K562 (cell line): ENCODE data around the gene KLK7. TPM values are rescaled to one million over a fixed set of nuclear protein-coding genes. Genes with fewer than 3 reads are reported as not detected.
A peak's percentile ranks its signal among the peaks of the same experiment; 100 is the strongest.

Experiments
- ATAC-seq: fragments of 200-7000 bp; cut with Tn5 transposase; 3 replicates; pipeline ENCODE4 v1.9.1; 2020; ENCODE audit warnings: moderate library complexity
- BruUV-seq: library from RNA; stranded (reverse); fragments of 400-500 nt; replicated peaks from 2 replicates; lab custom pipeline; 2021; lab: Mats Ljungman, UMichigan
- CTCF ChIA-PET: fragments of 300-600 bp; formaldehyde crosslinking; extraction: SDS; loops from one replicate; lab custom pipeline; 2021; ENCODE audit warnings: low intra/inter-chr PET ratio; lab: Yijun Ruan, JAX
- POLR2A ChIA-PET: fragments of 300-600, 350-650 bp; sonication (Branson Sonifier 250); formaldehyde crosslinking; extraction: SDS; loops from one replicate; lab custom pipeline; 2021; ENCODE audit warnings: antibody characterized with exemption, inconsistent platforms; lab: Yijun Ruan, JAX
- DNase-seq, 4 experiments: peaks; one replicate each; pipeline versions ENCODE4 v3.0.0 to v3.0.0-alpha.2; 2011 to 2018; ENCODE audit warnings: low spot score in 3 of 4, mixed read lengths in 3 of 4; ENCODE audit errors: extremely low read depth in 1 of 4
- FAIRE-seq: peaks from 2 replicates; lab custom pipeline; 2011; peaks lifted over from hg19 to GRCh38; lab: Jason Lieb, UNC
- H2AFZ ChIP-seq: 2 replicates; pipeline ENCODE4 v1.6.0; 2011; ENCODE audit warnings: low read depth, low read length, control low read depth, inconsistent platforms
- H3K27ac ChIP-seq: fragments of 200-600 bp; 3 replicates; pipeline ENCODE4 v1.8.0; 2011; ENCODE audit warnings: low read depth, mild to moderate bottlenecking, control low read depth, inconsistent platforms, low read length, moderate library complexity, mixed read lengths; ENCODE audit errors: extremely low read depth
- H3K27me3 ChIP-seq, 2 experiments: fragments of 300-600 bp in 1 of 2; 2 replicates in 1 of 2; 3 replicates in 1 of 2; pipeline versions ENCODE4 v1.6.0 to v1.8.0; 2011; ENCODE audit warnings: inconsistent platforms in 2 of 2, low read length in 2 of 2, mild to moderate bottlenecking in 1 of 2, mixed read lengths in 1 of 2, moderate library complexity in 1 of 2; ENCODE audit not compliant: control insufficient read depth in 2 of 2, insufficient read depth in 2 of 2
- H3K36me3 ChIP-seq: fragments of 300-600 bp; 3 replicates; pipeline ENCODE4 v1.8.0; 2011; ENCODE audit warnings: mild to moderate bottlenecking, low read length, inconsistent platforms; ENCODE audit not compliant: control insufficient read depth, insufficient read depth
- H3K4me1 ChIP-seq, 2 experiments: fragments of 200-600 bp in 1 of 2; replicated peaks in 1 of 2; 2 replicates in 1 of 2; 3 replicates in 1 of 2; pipeline versions ENCODE4 v1.5.1 to v1.8.0; 2011; ENCODE audit warnings: inconsistent platforms in 2 of 2, low read length in 2 of 2, mild to moderate bottlenecking in 1 of 2, mixed read lengths in 1 of 2, moderate library complexity in 1 of 2; ENCODE audit not compliant: control insufficient read depth in 2 of 2, insufficient read depth in 2 of 2
- H3K4me2 ChIP-seq: 2 replicates; pipeline ENCODE4 v1.6.1; 2011; ENCODE audit warnings: low read length, control low read depth, inconsistent platforms, mixed read lengths; ENCODE audit not compliant: insufficient read depth
- H3K4me3 ChIP-seq: fragments of 200-600 bp; sonication (generic), shearing (Covaris generic); 2 replicates; pipeline ENCODE4 v1.5.1; 2016; ENCODE audit warnings: control low read depth, inconsistent platforms
- H3K79me2 ChIP-seq: fragments of 200-600 bp; 3 replicates; pipeline ENCODE4 v1.8.0; 2011; ENCODE audit warnings: low read length, inconsistent platforms; ENCODE audit not compliant: control insufficient read depth, insufficient read depth
- H3K9ac ChIP-seq, 2 experiments: 2 replicates each; pipeline versions ENCODE4 v1.6.0 to v1.6.1; 2011; ENCODE audit warnings: low read depth in 2 of 2, low read length in 2 of 2, control low read depth in 1 of 2, inconsistent platforms in 1 of 2, mild to moderate bottlenecking in 1 of 2, mixed read lengths in 1 of 2; ENCODE audit not compliant: insufficient read depth in 1 of 2
- H3K9me1 ChIP-seq: one replicate; pipeline ENCODE4 v1.6.0; 2011; ENCODE audit warnings: inconsistent platforms, mild to moderate bottlenecking, low read length, moderate library complexity; ENCODE audit not compliant: control insufficient read depth, insufficient read depth
- H3K9me3 ChIP-seq: replicated peaks from 2 replicates; pipeline ENCODE4 v1.5.1; 2011; ENCODE audit warnings: low read depth, low read length, inconsistent platforms; ENCODE audit not compliant: control insufficient read depth, insufficient read depth
- H4K20me1 ChIP-seq: replicated peaks from 2 replicates; pipeline ENCODE4 v1.6.1; 2011; ENCODE audit warnings: low read length, inconsistent platforms, mixed read lengths; ENCODE audit not compliant: control insufficient read depth, insufficient read depth
- CHD7 ChIP-seq: fragments of 200-600 bp; sonication (generic); IDR thresholded peaks from one replicate; pipeline ENCODE4 v1.6.1; 2012; ENCODE audit warnings: mild to moderate bottlenecking, low read depth, low read length, inconsistent platforms
- PHF21A ChIP-seq: fragments of 450-650 bp; IDR thresholded peaks from 2 replicates; pipeline ENCODE4 v1.6.1; 2017; ENCODE audit warnings: low read depth, borderline replicate concordance
- WGBS: fragments of 100-300 bp; shearing (Covaris generic); methylation state at CpG from one replicate; pipeline ENCODE4 v1.1.6; 2016; ENCODE audit warnings: low coverage, mixed read lengths; ENCODE audit not compliant: insufficient coverage; ENCODE audit errors: missing lambda C conversion rate; 5-methylcytosine and 5-hydroxymethylcytosine counted together
- in situ Hi-C: fragments of 300-500 bp; cut with MboI; formaldehyde crosslinking; loops from 4 replicates; pipeline ENCODE4 v1.15.0; 2018; ENCODE audit warnings: inconsistent platforms, mixed read lengths
- intact Hi-C: fragments of 100-400 bp; cut with micrococcal nuclease; formaldehyde crosslinking; loops from 2 replicates; pipeline ENCODE4 v1.14.2; 2022
- polyA plus RNA-seq, 8 experiments: library from polyadenylated mRNA; depleted of rRNA in 4 of 8; stranded (reverse) in 5 of 8; unstranded in 3 of 8; fragments of >200 nt; fragmentation: Nextera tagmentation in 2 of 8; fragmentation: Illumina TruSeq in 1 of 8; extraction: Ambion mirVana in 2 of 8; extraction: Trizol in 1 of 8; gene quantifications; 2 replicates each; pipeline versions ENCODE4 v1.2.1 to v1.2.3, GENCODE V29; 2011 to 2014; ENCODE audit warnings: inconsistent platforms in 1 of 8, missing spikeins in 1 of 8
- total RNA-seq, 7 experiments: library from RNA; depleted of rRNA in 6 of 7; stranded (reverse); fragments of >200 nt in 6 of 7; fragmentation: Illumina TruSeq in 2 of 7; extraction: Trizol in 2 of 7; gene quantifications; 2 replicates each; pipeline versions ENCODE4 v1.2.1 to v1.2.3, GENCODE V29; 2011 to 2021; ENCODE audit warnings: low replicate concordance in 1 of 7

The KLK7 gene
- total and polyA plus RNA-seq, 9 of the 15 experiments (the other 6 are each of a cell fraction or from before 2014, with no cell fraction given), result 0.03 TPM; not detected in 8

GRCh38 chr19:51000426-51000825 is 16.7 kb upstream of the KLK7 start:
- H3K27me3 ChIP-seq, result peaks cover 0 to 15% of the 10 kb centered on the region in 2 experiments; a peak in 3 of 5 replicates

More at GRCh38 chr19:51000426-51000825, 16.7 kb upstream of the KLK7 start:
- no peak for FAIRE-seq
- Histone ChIP-seq H3K27ac (no peak overlapping the region), H2AFZ (peak overlapping the region; percentile 97), H4K20me1 (no peaks in the 10 kb centered on the region), H3K9me3 (no peaks in the 10 kb centered on the region), H3K36me3 (no peaks in the 10 kb centered on the region), H3K79me2 (no peaks in the 10 kb centered on the region), H3K9ac (peak overlapping the region in 1 of 2 experiments; percentile 53; a peak in 1 of 4 replicates), H3K4me1 (peaks cover 19 to 32% of the 10 kb centered on the region in 2 experiments; a peak in 4 of 5 replicates), H3K4me2 (peak overlapping the region; percentile 29), H3K9me1 (no peaks in the 10 kb centered on the region), H3K4me3 (no peak overlapping the region)
- no peak for ATAC-seq
- 51% methylated on average over 10 of the region's 10 CpGs for WGBS
- DNase-seq, result no peak
- in situ Hi-C loops (no loop called here), intact Hi-C loops (no loop called here)
- POLR2A ChIA-PET, result interaction anchor here (1.1 kb wide), 1 partner anchor 13 kb away, joined by 3 read pairs; no protein-coding TSS in a partner anchor
- TF ChIP-seq CHD7, result no peak
- no peak for TF ChIP-seq PHF21A
- CTCF ChIA-PET, result no interaction called here
- no TSS peak for BruUV-seq
